Lower lobe of right lung (tissue), 2 donors: ENCODE results near the gene CENPK. TPM values are rescaled to one million over a fixed set of nuclear protein-coding genes. Genes with fewer than 3 reads are reported as not detected.
"Not testable (repeated sequence)": the region's sequence is repeated elsewhere in the genome, so short reads cannot be mapped to it uniquely, and the experiment has no call there.

ENCODE experiments used
- ATAC-seq, 2 donors: fragments of 200-7000 bp; cut with Tn5 transposase; one replicate each; pipeline ENCODE4 v1.9.1; 2020 to 2022; ENCODE audit warnings: mild to moderate bottlenecking in 2 of 2, moderate library complexity in 2 of 2
- DNase-seq: peaks from one replicate; pipeline ENCODE4 v3.0.0-alpha.2; 2020
- H3K27ac ChIP-seq: fragments of 200-600 bp; one replicate; pipeline ENCODE4 v1.8.0; 2022
- H3K27me3 ChIP-seq: fragments of 200-600 bp; one replicate; pipeline ENCODE4 v1.8.0; 2022; ENCODE audit warnings: low read depth
- H3K36me3 ChIP-seq: fragments of 200-600 bp; one replicate; pipeline ENCODE4 v1.8.0; 2022; ENCODE audit warnings: mild to moderate bottlenecking
- H3K4me1 ChIP-seq: fragments of 200-600 bp; one replicate; pipeline ENCODE4 v1.8.0; 2022
- H3K4me3 ChIP-seq: fragments of 200-600 bp; one replicate; pipeline ENCODE4 v1.8.0; 2022; ENCODE audit warnings: mild to moderate bottlenecking
- H3K9me3 ChIP-seq: fragments of 200-600 bp; one replicate; pipeline ENCODE4 v1.8.0; 2022
- intact Hi-C: fragments of 100-400 bp; cut with DNase I; formaldehyde crosslinking; loops from one replicate; pipeline ENCODE4 v1.11.0; 2022
- total RNA-seq: library from RNA; stranded (reverse); fragmentation: NEBNext Ultra II Directional; extraction: Animal tissue kit (Norgen Biotek cat#: 25700); gene quantifications from one replicate; pipeline ENCODE4 v1.2.1, GENCODE V29; 2021
- TF ChIP-seq, protein P1 (sequence below): fragments of 200-600 bp; IDR thresholded peaks from one replicate; pipeline ENCODE4 v1.8.0; 2022; ENCODE audit warnings: antibody characterized with exemption, mild to moderate bottlenecking
- donor health status: DM: no; HTN: yes; CAD: no; lungs with severe emphysema.

Gene CENPK
- total RNA-seq, 1 donor from 2014 or later: 2.9 TPM

DNA sequence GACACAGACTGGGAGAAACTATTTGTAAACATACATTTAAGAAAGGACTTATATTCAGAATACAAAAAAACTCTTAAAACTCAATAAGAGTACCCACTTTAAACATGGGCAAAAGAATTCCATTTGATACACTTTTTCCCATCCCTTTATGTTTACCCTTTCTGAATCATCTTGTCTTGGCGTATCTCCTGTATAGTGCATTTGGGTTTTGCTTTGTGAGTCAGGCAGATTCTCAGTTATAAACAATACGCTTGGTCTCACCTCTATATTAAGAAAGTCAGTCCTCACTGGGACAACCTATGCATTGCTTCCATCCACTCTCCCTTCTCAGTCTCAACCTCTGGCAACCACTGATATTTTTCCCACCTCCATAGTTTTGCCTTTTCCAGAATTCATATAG, 54.0 kb downstream of the CENPK start:
- Histone ChIP-seq H3K4me1 (no peaks in the 10 kb centered on the region), H3K27me3 (no peaks in the 10 kb centered on the region), H3K9me3 (no peaks in the 10 kb centered on the region), H3K4me3 (no peak overlapping the region), H3K27ac (no peak overlapping the region), H3K36me3 (no peaks in the 10 kb centered on the region)
- intact Hi-C loops: no loop called here
- DNase-seq (no peak), ATAC-seq (no peak)
- TF ChIP-seq, protein P1, sequence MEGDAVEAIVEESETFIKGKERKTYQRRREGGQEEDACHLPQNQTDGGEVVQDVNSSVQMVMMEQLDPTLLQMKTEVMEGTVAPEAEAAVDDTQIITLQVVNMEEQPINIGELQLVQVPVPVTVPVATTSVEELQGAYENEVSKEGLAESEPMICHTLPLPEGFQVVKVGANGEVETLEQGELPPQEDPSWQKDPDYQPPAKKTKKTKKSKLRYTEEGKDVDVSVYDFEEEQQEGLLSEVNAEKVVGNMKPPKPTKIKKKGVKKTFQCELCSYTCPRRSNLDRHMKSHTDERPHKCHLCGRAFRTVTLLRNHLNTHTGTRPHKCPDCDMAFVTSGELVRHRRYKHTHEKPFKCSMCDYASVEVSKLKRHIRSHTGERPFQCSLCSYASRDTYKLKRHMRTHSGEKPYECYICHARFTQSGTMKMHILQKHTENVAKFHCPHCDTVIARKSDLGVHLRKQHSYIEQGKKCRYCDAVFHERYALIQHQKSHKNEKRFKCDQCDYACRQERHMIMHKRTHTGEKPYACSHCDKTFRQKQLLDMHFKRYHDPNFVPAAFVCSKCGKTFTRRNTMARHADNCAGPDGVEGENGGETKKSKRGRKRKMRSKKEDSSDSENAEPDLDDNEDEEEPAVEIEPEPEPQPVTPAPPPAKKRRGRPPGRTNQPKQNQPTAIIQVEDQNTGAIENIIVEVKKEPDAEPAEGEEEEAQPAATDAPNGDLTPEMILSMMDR: no peak

DNA sequence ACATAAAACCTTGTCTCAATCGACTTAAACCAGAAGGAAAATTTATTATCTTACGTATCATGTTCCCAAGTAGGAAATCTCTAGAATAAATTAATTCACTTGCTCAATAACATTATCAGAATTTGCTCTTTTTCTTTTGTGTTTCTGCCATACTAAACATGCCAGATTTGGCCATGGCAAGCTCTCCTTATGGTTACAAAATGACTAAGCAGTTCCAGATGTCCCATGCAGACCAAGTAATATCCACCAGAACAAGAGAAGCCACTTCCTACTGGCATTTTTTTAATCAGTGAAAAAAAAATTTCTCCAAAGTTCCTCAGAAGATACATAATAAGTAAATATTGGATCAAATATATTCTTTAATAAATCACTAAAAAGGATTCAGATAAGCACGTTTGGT, 56.0 kb downstream of the CENPK start:
- no peak for DNase-seq
- H3K36me3 ChIP-seq: no peaks in the 10 kb centered on the region
- intact Hi-C loops: no loop called here
- TF ChIP-seq, protein P1: no peak
- no peaks in the 10 kb centered on the region for H3K9me3 ChIP-seq
- no peak overlapping the region for H3K4me3 ChIP-seq
- no peaks in the 10 kb centered on the region for H3K4me1 ChIP-seq
- no peak for ATAC-seq
- H3K27me3 ChIP-seq: no peaks in the 10 kb centered on the region
- H3K27ac ChIP-seq: no peak overlapping the region

DNA sequence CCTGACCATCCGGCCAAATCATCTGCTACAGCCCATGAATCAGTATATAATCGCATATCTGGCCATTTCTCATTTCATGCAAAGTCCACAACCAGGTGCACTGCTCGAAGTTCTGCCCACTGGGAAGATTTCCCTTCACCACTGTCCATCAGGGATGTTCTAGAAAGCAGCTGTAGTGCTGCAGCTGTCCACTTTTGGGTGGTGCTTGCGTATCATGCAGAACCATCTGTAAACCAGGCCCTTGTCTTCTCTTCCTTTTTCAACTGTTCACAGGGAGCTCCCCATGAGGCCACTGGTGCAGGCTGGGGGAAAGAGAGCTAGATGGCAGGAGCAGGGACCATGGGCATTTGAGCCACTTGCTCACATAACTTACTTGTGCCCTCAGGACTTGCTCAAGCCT, 73.8 kb downstream of the CENPK start:
- no peaks in the 10 kb centered on the region for H3K27me3 ChIP-seq
- no peak overlapping the region for H3K4me3 ChIP-seq
- TF ChIP-seq, protein P1: no peak
- no peaks in the 10 kb centered on the region for H3K36me3 ChIP-seq
- DNase-seq (no peak), ATAC-seq (no peak)
- H3K27ac ChIP-seq: no peak overlapping the region
- H3K4me1 ChIP-seq: no peaks in the 10 kb centered on the region
- H3K9me3 ChIP-seq: no peaks in the 10 kb centered on the region
- intact Hi-C loops: loop anchor here (10.0 kb wide), 1 partner anchor 674 kb away; no protein-coding TSS in a partner anchor

DNA sequence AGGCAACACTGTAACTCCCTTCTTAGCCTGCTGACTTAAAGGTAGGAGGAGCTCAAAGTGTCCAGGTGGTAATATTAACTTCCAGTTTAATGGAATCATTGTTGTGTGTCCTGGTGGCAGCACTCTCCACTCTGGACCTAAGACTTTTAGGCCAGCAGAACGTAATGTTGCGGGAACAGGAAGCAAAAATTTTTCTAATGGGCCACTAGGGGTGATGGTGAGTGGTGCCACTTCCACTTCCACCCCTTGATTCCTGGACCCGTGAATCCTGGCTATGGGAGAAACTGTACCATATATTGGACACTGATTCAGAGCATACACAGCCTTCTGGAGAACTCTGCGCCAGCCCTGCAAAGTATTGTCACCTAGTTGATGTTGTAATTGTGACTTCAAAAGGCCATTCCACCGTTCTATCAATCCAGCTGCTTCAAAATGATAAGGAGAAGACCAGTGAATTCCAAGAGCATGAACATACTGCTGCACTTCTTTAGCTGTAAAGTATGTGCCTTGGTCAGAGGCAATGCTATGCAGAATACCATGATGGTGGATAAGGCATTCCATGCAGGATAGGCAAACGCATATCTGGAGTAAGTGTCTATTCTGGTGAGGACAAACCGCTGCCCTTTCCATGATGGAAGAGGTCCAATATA, 74.8 kb downstream of the CENPK start:
- not testable (repeated sequence) for H3K4me3 ChIP-seq, DNase-seq, H3K27ac ChIP-seq, H3K36me3 ChIP-seq, H3K4me1 ChIP-seq, ATAC-seq, H3K27me3 ChIP-seq, H3K9me3 ChIP-seq
- intact Hi-C loops: loop anchor here (10.0 kb wide), 1 partner anchor 673 kb away; no protein-coding TSS in a partner anchor

DNA sequence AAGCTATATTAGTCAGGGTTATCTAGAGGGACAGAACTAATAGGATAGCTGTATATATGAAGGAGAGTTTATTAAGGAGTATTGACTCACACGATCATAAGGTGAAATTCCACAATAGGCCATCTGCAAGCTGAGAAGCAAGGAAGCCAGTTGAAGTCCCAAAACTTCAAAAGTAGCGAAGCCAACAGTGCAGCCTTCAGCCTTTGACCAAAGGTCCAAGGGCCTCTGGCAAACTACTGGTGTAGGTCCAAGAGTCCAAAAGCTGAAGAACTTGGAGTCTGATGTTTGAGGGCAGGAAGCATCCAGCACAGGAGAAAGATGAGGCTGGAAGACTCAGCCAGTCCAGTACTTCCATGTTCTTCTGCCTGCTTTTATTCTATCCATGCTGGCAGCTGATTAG, 76.2 kb downstream of the CENPK start:
- intact Hi-C loops: loop anchor here (10.0 kb wide), 1 partner anchor 672 kb away; no protein-coding TSS in a partner anchor
- not testable (repeated sequence) for ATAC-seq, H3K4me3 ChIP-seq

DNA sequence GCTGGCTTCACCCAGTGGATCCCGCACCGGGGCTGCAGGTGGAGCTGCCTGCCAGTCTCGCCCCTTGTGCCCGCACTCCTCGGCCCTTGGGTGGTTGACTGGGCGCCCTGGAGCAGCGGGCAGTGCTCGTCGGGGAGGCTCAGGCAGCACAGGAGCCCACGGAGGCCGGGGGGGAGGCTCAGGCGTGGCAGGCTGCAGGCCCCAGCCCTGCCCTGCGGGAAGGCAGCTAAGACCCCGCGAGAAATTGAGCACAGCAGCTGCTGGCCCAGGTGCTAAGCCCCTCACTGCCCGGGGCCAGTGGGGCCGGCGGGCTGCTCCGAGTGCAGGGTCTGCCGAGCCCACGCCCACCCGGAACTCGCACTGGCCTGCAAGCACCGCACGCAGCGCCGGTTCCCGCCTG, 77.6 kb downstream of the CENPK start:
- DNase-seq: no peak

More for the DNA sequence above, 76.2 kb downstream of the CENPK start:
- DNase-seq, H3K27me3 ChIP-seq, H3K4me1 ChIP-seq, H3K9me3 ChIP-seq, H3K27ac ChIP-seq, H3K36me3 ChIP-seq: not testable (repeated sequence)

More for the DNA sequence above, 77.6 kb downstream of the CENPK start:
- ATAC-seq: no peak
- H3K9me3 ChIP-seq: no peaks in the 10 kb centered on the region
- peaks cover 17% of the 10 kb centered on the region for H3K4me1 ChIP-seq
- intact Hi-C loops: loop anchor here (10.0 kb wide), 1 partner anchor 671 kb away; no protein-coding TSS in a partner anchor
- H3K4me3 ChIP-seq: no peak overlapping the region
- no peaks in the 10 kb centered on the region for H3K27me3 ChIP-seq
- no peaks in the 10 kb centered on the region for H3K36me3 ChIP-seq
- TF ChIP-seq, protein P1: no peak
- H3K27ac ChIP-seq: no peak overlapping the region
